PC-3 (cell line): Measurements from ENCODE around the gene TP53I11. TPM values are rescaled to one million over a fixed set of nuclear protein-coding genes. Genes with fewer than 3 reads are reported as not detected.

Source experiments
- ATAC-seq: fragments of 200-7000 bp; cut with Tn5 transposase; 2 replicates; pipeline ENCODE4 v1.9.1; 2020; ENCODE audit warnings: mild to moderate bottlenecking, moderate library complexity
- BruUV-seq: library from RNA; stranded (reverse); fragments of 400-500 nt; replicated peaks from 2 replicates; lab custom pipeline; 2021; lab: Mats Ljungman, UMichigan
- CTCF ChIA-PET: fragments of 300-600 bp; sonication (Branson Sonifier 250); formaldehyde crosslinking; loops from one replicate; lab custom pipeline; 2022; ENCODE audit warnings: antibody characterized with exemption; lab: Charles Lee
- POLR2A ChIA-PET: fragments of 300-600 bp; sonication (Branson Sonifier 250); formaldehyde crosslinking; loops from one replicate; lab custom pipeline; 2022; ENCODE audit warnings: antibody characterized with exemption; ENCODE audit not compliant: unreplicated experiment; lab: Charles Lee
- DNase-seq: peaks from one replicate; pipeline ENCODE4 v3.0.0-alpha.2; 2015
- H2AFZ ChIP-seq: fragments of 300-600 bp; sonication (generic); 2 replicates; pipeline ENCODE4 v1.6.0; 2016; ENCODE audit warnings: antibody characterized with exemption, low read length
- H3F3A ChIP-seq: fragments of 300-600 bp; sonication (generic); one replicate; pipeline ENCODE4 v1.6.0; 2017; ENCODE audit warnings: antibody characterized with exemption, low read length, control low read depth, mild to moderate bottlenecking; ENCODE audit not compliant: unreplicated experiment
- H3K27ac ChIP-seq: fragments of 300-600 bp; sonication (generic); 2 replicates; pipeline ENCODE4 v1.5.1; 2016; ENCODE audit warnings: mild to moderate bottlenecking, low read length
- H3K27me3 ChIP-seq: fragments of 300-600 bp; sonication (generic); 2 replicates; pipeline ENCODE4 v1.6.1; 2016; ENCODE audit warnings: low read length, mixed read lengths
- H3K36me3 ChIP-seq: fragments of 300-600 bp; sonication (generic); 2 replicates; pipeline ENCODE4 v1.6.1; 2016; ENCODE audit warnings: low read depth, mixed run types, low read length, mixed read lengths
- H3K4me1 ChIP-seq: fragments of 300-600 bp; sonication (generic); 2 replicates; pipeline ENCODE4 v1.5.1; 2016; ENCODE audit warnings: low read length; ENCODE audit not compliant: insufficient read depth
- H3K4me2 ChIP-seq: fragments of 300-600 bp; sonication (generic); 2 replicates; pipeline ENCODE4 v1.6.0; 2016; ENCODE audit warnings: low read length
- H3K4me3 ChIP-seq: fragments of 300-600 bp; sonication (generic); 2 replicates; pipeline ENCODE4 v1.5.1; 2016; ENCODE audit warnings: mild to moderate bottlenecking, low read length, mixed read lengths
- H3K79me2 ChIP-seq: fragments of 300-600 bp; sonication (generic); 2 replicates; pipeline ENCODE4 v1.6.1; 2017; ENCODE audit warnings: low read length, mixed read lengths
- H3K9ac ChIP-seq: fragments of 300-600 bp; sonication (generic); 2 replicates; pipeline ENCODE4 v1.6.0; 2016; ENCODE audit warnings: mild to moderate bottlenecking, low read length
- H3K9me2 ChIP-seq: fragments of 300-600 bp; sonication (generic); replicated peaks from 2 replicates; pipeline ENCODE4 v1.6.1; 2016; ENCODE audit warnings: mixed run types, low read length, mixed read lengths
- H3K9me3 ChIP-seq: fragments of 300-600 bp; sonication (generic); 2 replicates; pipeline ENCODE4 v1.6.1; 2016; ENCODE audit warnings: low read length, mixed read lengths
- H4K20me1 ChIP-seq: fragments of 300-600 bp; sonication (generic); 2 replicates; pipeline ENCODE4 v1.6.1; 2016; ENCODE audit warnings: low read length, mixed read lengths
- EZH2 ChIP-seq: fragments of 300-600 bp; sonication (generic); IDR thresholded peaks from one replicate; pipeline ENCODE4 v1.6.1; 2017; ENCODE audit warnings: antibody characterized with exemption, mild to moderate bottlenecking, low read length; ENCODE audit not compliant: unreplicated experiment
- EZH2phosphoT487 ChIP-seq: fragments of 300-600 bp; sonication (generic); IDR thresholded peaks from 2 replicates; pipeline ENCODE4 v1.6.1; 2018; ENCODE audit warnings: mild to moderate bottlenecking, antibody characterized with exemption, low read length, borderline replicate concordance
- intact Hi-C: fragments of 100-400 bp; cut with micrococcal nuclease; formaldehyde crosslinking; loops from 2 replicates; pipeline ENCODE4 v1.9.0; 2023
- total RNA-seq: library from RNA; depleted of rRNA; stranded (reverse); fragments of >200 nt; gene quantifications from 2 replicates; pipeline ENCODE4 v1.2.3, GENCODE V29; 2014
- TF ChIP-seq, protein P1 (sequence below): fragments of 300-600 bp; sonication (generic); conservative IDR thresholded peaks from 2 replicates; pipeline ENCODE4 v1.5.1; 2017; ENCODE audit warnings: antibody characterized with exemption, low read depth, mild to moderate bottlenecking, low read length

TP53I11 gene
- total RNA-seq, 1 experiment from 2014 or later = 30.8 TPM

DNA sequence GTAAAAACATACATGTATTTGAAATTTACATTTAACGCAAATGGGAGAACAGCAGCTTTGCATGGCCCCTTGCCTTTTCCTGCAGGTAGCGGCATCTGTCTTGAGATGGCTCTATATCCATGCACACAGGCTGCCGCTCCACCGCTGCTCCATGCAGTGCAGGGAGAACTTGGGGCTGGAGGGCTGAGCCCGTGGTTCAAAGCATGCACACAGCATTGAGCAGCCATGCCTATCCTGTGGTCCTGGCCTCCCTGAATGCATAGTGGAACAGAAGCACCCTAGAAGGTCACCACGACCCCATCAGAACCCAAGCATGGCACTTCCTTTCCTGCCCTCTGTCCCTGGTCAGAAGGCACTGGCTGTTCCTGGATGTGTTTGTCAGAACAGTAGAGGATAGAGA lies 35.0 kb upstream of the TP53I11 start:
- DNase-seq = no peak
- H3K36me3 ChIP-seq = no peaks in the 10 kb centered on the region
- no peak overlapping the region for H3K27ac ChIP-seq
- H3K4me1 ChIP-seq = peaks cover 4% of the 10 kb centered on the region
- no peaks in the 10 kb centered on the region for H3K79me2 ChIP-seq
- H3K9me2 ChIP-seq = no peaks in the 10 kb centered on the region
- no peaks in the 10 kb centered on the region for H3F3A ChIP-seq
- CTCF ChIA-PET = no interaction called here
- no peak overlapping the region for H3K4me2 ChIP-seq
- no peak overlapping the region for H2AFZ ChIP-seq
- BruUV-seq = no TSS peak
- H3K4me3 ChIP-seq = no peak overlapping the region
- POLR2A ChIA-PET = no interaction called here
- H3K9me3 ChIP-seq = no peaks in the 10 kb centered on the region
- H3K9ac ChIP-seq = no peak overlapping the region
- ATAC-seq = no peak
- TF ChIP-seq, protein P1, sequence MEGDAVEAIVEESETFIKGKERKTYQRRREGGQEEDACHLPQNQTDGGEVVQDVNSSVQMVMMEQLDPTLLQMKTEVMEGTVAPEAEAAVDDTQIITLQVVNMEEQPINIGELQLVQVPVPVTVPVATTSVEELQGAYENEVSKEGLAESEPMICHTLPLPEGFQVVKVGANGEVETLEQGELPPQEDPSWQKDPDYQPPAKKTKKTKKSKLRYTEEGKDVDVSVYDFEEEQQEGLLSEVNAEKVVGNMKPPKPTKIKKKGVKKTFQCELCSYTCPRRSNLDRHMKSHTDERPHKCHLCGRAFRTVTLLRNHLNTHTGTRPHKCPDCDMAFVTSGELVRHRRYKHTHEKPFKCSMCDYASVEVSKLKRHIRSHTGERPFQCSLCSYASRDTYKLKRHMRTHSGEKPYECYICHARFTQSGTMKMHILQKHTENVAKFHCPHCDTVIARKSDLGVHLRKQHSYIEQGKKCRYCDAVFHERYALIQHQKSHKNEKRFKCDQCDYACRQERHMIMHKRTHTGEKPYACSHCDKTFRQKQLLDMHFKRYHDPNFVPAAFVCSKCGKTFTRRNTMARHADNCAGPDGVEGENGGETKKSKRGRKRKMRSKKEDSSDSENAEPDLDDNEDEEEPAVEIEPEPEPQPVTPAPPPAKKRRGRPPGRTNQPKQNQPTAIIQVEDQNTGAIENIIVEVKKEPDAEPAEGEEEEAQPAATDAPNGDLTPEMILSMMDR = no peak
- TF ChIP-seq EZH2 (no peak), EZH2phosphoT487 (no peak)
- intact Hi-C loops = no loop called here
- no peaks in the 10 kb centered on the region for H3K27me3 ChIP-seq
- no peaks in the 10 kb centered on the region for H4K20me1 ChIP-seq

- no peak for ATAC-seq
- intact Hi-C loops = loop anchor here (5.0 kb wide), 1 partner anchor 59 kb away; no protein-coding TSS in a partner anchor
- Histone ChIP-seq H3F3A (no peaks in the 10 kb centered on the region), H3K4me1 (peaks cover 23% of the 10 kb centered on the region), H3K27me3 (no peaks in the 10 kb centered on the region), H3K27ac (no peak overlapping the region), H3K79me2 (no peaks in the 10 kb centered on the region), H3K4me2 (no peak overlapping the region), H3K4me3 (no peak overlapping the region), H3K9ac (no peak overlapping the region), H3K36me3 (no peaks in the 10 kb centered on the region), H3K9me3 (no peaks in the 10 kb centered on the region), H3K9me2 (no peaks in the 10 kb centered on the region), H4K20me1 (no peaks in the 10 kb centered on the region), H2AFZ (no peak overlapping the region)
- ChIA-PET POLR2A (no interaction called here), CTCF (no interaction called here)
- no peak for TF ChIP-seq EZH2phosphoT487
- no peak for TF ChIP-seq EZH2
- TF ChIP-seq, protein P1 = no peak
- BruUV-seq = no TSS peak
- DNase-seq = no peak
Measured at GRCh38 chr11:44983786-44984185, 33.1 kb upstream of the TP53I11 start.

DNA sequence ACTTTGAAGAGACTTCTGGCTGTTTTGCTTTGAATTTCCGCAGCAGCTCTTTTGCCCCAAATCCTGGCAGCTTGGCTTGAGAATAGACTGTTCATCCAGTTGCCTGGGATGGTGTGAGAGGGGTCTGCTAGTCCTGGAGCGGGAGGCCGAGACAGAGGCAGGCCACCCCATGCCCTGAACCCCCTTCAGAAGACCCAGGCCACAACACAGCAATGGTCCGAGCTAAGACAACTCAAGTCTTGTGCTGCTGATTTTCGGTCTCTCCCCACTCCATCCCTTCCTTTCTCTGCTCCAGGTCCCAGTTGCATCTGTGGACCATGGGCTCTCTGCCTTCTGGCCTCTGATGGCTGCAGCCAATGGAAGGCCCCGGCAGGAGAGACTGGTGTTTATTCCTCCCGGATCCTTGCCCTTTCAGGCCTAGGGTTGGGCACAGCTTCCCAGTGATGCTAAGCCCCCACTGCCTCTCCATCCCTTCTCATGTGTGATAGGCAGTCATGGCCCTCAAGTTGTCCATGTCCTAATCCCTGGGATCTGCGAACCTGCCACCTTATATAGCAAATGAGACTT lies 31.9 kb upstream of the TP53I11 start:
- no peak for ATAC-seq
- peaks cover 35% of the 10 kb centered on the region for H3K4me1 ChIP-seq
- intact Hi-C loops = loop anchor here (5.0 kb wide), 1 partner anchor 60 kb away; no protein-coding TSS in a partner anchor
- ChIA-PET POLR2A (no interaction called here), CTCF (no interaction called here)
- no peaks in the 10 kb centered on the region for H3K36me3 ChIP-seq
- no peaks in the 10 kb centered on the region for H3K9me3 ChIP-seq
- no peaks in the 10 kb centered on the region for H3K79me2 ChIP-seq
- no peaks in the 10 kb centered on the region for H3K9me2 ChIP-seq
- TF ChIP-seq, protein P1 = no peak
- no peak for TF ChIP-seq EZH2phosphoT487
- no peak for TF ChIP-seq EZH2
- H3K4me3 ChIP-seq = no peak overlapping the region
- H3K9ac ChIP-seq = no peak overlapping the region
- no peak for DNase-seq
- H3K4me2 ChIP-seq = no peak overlapping the region
- no TSS peak for BruUV-seq
- H3K27ac ChIP-seq = no peak overlapping the region
- H3F3A ChIP-seq = no peaks in the 10 kb centered on the region
- H2AFZ ChIP-seq = no peak overlapping the region
- H4K20me1 ChIP-seq = no peaks in the 10 kb centered on the region
- H3K27me3 ChIP-seq = no peaks in the 10 kb centered on the region
